Suprapubic skin (tissue), 3 donors: ENCODE results near the gene SMAP2.

ENCODE experiments used
- POLR2AphosphoS5 ChIP-seq, 3 donors: sonication (generic); formaldehyde crosslinking; IDR thresholded peaks; one replicate each; pipeline ENCODE4 v1.6.1; 2017; ENCODE audit warnings: antibody characterized with exemption in 3 of 3
- TF ChIP-seq, protein P1 (sequence below), 2 donors: fragments of 200-600 bp in 1 of 2; fragments of 450-650 bp in 1 of 2; sonication (generic) in 1 of 2; IDR thresholded peaks; one replicate each; pipeline ENCODE4 v1.5.1; 2016 to 2019; ENCODE audit warnings: antibody characterized with exemption in 2 of 2, mild to moderate bottlenecking in 1 of 2, moderate library complexity in 1 of 2

DNA sequence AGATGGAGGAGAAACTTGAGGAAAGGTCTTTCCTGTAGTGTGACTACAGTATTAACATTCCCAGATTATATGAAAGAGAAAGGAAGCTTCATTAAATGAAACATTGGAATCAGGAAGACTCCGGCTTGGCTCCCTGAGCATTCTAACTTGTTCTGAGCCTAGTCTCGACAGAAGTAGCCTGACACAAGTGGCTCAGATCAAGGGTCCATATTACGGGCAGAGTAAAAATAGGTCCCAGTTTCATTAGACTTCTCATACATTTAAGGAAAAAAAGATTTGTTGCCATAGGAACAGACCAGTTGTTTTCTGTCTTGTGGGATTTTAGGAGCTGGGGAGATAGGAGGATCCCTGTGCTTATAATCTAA, 12.8 kb downstream of the SMAP2 start:
- TF ChIP-seq, protein P1, sequence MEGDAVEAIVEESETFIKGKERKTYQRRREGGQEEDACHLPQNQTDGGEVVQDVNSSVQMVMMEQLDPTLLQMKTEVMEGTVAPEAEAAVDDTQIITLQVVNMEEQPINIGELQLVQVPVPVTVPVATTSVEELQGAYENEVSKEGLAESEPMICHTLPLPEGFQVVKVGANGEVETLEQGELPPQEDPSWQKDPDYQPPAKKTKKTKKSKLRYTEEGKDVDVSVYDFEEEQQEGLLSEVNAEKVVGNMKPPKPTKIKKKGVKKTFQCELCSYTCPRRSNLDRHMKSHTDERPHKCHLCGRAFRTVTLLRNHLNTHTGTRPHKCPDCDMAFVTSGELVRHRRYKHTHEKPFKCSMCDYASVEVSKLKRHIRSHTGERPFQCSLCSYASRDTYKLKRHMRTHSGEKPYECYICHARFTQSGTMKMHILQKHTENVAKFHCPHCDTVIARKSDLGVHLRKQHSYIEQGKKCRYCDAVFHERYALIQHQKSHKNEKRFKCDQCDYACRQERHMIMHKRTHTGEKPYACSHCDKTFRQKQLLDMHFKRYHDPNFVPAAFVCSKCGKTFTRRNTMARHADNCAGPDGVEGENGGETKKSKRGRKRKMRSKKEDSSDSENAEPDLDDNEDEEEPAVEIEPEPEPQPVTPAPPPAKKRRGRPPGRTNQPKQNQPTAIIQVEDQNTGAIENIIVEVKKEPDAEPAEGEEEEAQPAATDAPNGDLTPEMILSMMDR (IDR thresholded peaks at IDR 0.05): no peak
- no peak for TF ChIP-seq POLR2AphosphoS5 (IDR thresholded peaks at IDR 0.05)
